Measurements from ENCODE around the gene MFGE8.

DNA sequence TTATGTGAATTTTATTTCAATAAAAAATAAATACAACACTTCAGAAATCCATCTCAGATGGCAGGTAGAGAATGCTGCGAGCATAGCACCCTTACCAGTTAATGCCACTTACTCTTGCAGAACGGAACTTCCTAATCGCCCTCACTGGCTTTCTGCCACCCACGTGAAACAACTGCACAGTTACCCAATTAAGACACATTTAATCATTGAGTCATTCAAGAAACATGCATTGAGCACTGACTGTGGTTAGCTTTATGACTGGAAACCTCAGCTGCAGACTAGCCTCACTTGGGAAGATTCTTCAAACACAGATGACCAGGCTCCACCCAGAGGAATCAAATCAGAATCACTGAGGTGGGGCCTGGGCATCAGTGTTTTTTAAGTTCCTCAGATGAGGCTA, 5.6 kb upstream of the MFGE8 start:
- TF ChIP-seq L3MBTL2 (conservative IDR thresholded peaks at IDR 0.05) (no peak), TARDBP (IDR thresholded peaks at IDR 0.05) (no peak), NFRKB (IDR thresholded peaks at IDR 0.05) (no peak), SP1 (IDR thresholded peaks at IDR 0.05) (no peak)
